ENCODE results near the gene LYL1. TPM values are rescaled to one million over a fixed set of nuclear protein-coding genes. Genes with fewer than 3 reads are reported as not detected.

LYL1 gene
- total and polyA plus RNA-seq, 9 of the 15 experiments (the other 6 are each of a cell fraction or from before 2014, with no cell fraction given), result 1.3 to 266 (median 34.0) TPM

DNA sequence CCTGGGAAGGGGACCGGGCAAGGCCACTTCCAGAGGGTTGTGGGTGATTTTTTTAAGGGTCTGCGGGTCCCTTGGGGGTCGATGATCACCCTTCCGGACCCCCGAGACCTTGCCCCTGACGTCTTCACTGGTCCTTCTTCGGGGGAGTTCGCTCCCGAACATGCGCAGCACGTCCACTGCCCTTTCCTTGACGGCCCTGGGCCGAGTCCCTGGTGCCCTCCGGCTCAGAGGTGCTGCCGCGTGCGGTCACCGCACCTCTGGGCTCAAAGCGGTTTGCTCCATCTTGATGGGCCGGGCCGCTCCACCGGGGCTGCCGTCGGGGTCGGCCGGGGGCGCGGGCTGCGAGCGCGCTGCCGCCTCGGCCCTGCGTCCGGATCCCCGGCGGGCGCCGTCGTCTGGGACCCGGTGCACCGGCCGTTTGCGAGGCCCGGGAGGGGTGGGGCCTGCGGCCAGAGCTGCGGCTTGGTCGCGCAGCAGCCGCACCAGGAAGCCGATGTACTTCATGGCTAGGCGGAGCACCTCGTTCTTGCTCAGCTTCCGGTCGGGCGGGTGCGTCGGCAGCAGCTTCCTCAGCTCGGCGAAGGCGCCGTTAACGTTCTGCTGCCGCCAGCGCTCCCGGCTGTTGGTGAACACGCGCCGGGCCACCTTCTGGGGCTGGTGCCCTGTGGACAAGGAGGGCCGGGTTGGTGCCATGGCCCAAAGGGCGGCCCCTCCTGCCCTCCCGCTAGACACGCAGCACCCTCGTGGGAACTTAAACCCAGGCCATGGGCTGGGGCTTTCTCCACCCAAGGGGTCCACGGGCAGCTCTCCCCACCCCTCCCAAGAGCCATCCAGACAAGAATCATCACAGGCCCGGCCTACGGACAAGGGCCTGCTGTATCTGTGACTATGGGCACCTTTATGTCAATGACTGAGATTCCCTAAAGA lies 3.3 kb downstream of the LYL1 start (continued):
- TF ChIP-seq HNRNPLL (IDR thresholded peaks at IDR 0.05; ENCODE audit: low read depth, low read length, poor library complexity, severe bottlenecking), result peak; percentile 9
- TF ChIP-seq ZBTB11 (CRISPR knock-in tag; IDR thresholded peaks at IDR 0.05), result peak in 2 of 3 experiments; percentile 78 to 94; a peak in 4 of 6 replicates
- no peak for TF ChIP-seq LARP7 (IDR thresholded peaks at IDR 0.05)
- TF ChIP-seq RFX7 (CRISPR knock-in tag; IDR thresholded peaks at IDR 0.05), result no peak; the same call in 1 of the 2 replicates
- TF ChIP-seq, protein P1, sequence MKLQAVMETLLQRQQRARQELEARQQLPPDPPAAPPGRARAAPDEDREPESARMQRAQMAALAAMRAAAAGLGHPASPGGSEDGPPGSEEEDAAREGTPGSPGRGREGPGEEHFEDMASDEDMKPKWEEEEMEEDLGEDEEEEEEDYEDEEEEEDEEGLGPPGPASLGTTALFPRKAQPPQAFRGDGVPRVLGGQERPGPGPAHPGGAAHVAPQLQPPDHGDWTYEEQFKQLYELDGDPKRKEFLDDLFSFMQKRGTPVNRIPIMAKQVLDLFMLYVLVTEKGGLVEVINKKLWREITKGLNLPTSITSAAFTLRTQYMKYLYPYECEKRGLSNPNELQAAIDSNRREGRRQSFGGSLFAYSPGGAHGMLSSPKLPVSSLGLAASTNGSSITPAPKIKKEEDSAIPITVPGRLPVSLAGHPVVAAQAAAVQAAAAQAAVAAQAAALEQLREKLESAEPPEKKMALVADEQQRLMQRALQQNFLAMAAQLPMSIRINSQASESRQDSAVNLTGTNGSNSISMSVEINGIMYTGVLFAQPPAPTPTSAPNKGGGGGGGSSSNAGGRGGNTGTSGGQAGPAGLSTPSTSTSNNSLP (IDR thresholded peaks at IDR 0.05; ENCODE audit: borderline replicate concordance, low read depth, low read length), result no peak
- TF ChIP-seq SMARCA4 (IDR thresholded peaks at IDR 0.05), result no peak
- TF ChIP-seq, protein P2, sequence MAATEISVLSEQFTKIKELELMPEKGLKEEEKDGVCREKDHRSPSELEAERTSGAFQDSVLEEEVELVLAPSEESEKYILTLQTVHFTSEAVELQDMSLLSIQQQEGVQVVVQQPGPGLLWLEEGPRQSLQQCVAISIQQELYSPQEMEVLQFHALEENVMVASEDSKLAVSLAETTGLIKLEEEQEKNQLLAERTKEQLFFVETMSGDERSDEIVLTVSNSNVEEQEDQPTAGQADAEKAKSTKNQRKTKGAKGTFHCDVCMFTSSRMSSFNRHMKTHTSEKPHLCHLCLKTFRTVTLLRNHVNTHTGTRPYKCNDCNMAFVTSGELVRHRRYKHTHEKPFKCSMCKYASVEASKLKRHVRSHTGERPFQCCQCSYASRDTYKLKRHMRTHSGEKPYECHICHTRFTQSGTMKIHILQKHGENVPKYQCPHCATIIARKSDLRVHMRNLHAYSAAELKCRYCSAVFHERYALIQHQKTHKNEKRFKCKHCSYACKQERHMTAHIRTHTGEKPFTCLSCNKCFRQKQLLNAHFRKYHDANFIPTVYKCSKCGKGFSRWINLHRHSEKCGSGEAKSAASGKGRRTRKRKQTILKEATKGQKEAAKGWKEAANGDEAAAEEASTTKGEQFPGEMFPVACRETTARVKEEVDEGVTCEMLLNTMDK (IDR thresholded peaks at IDR 0.05; ENCODE audit: borderline replicate concordance, insufficient read depth, low read depth, low read length, poor library complexity, severe bottlenecking), result no peak
- TF ChIP-seq ZC3H8 (IDR thresholded peaks at IDR 0.05), result no peak
- TF ChIP-seq POLR3A (IDR thresholded peaks at IDR 0.05; ENCODE audit: borderline replicate concordance, extremely low read depth, insufficient read depth, insufficient read length), result no peak
- TF ChIP-seq, protein P3, sequence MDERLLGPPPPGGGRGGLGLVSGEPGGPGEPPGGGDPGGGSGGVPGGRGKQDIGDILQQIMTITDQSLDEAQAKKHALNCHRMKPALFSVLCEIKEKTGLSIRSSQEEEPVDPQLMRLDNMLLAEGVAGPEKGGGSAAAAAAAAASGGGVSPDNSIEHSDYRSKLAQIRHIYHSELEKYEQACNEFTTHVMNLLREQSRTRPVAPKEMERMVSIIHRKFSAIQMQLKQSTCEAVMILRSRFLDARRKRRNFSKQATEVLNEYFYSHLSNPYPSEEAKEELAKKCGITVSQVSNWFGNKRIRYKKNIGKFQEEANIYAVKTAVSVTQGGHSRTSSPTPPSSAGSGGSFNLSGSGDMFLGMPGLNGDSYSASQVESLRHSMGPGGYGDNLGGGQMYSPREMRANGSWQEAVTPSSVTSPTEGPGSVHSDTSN (CRISPR knock-in tag; IDR thresholded peaks at IDR 0.05; ENCODE audit: low read depth), result no peak
- TF ChIP-seq, protein P3 (tag; conservative IDR thresholded peaks at IDR 0.05; ENCODE audit: low read depth), result no peak
- TF ChIP-seq HOXB6 (CRISPR knock-in tag; IDR thresholded peaks at IDR 0.05; ENCODE audit: borderline replicate concordance), result no peak; the same call in 1 of the 2 replicates
- peak; percentile 71; the same call in 1 of the 2 replicates for TF ChIP-seq OTX1 (CRISPR knock-in tag; IDR thresholded peaks at IDR 0.05)
- TF ChIP-seq, protein P4, sequence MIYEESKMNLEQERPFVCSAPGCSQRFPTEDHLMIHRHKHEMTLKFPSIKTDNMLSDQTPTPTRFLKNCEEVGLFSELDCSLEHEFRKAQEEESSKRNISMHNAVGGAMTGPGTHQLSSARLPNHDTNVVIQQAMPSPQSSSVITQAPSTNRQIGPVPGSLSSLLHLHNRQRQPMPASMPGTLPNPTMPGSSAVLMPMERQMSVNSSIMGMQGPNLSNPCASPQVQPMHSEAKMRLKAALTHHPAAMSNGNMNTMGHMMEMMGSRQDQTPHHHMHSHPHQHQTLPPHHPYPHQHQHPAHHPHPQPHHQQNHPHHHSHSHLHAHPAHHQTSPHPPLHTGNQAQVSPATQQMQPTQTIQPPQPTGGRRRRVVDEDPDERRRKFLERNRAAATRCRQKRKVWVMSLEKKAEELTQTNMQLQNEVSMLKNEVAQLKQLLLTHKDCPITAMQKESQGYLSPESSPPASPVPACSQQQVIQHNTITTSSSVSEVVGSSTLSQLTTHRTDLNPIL (CRISPR knock-in tag; IDR thresholded peaks at IDR 0.05), result 0 out of 2 replicates have a peak, but pooled peaks have one; percentile 53

Data from K562 (cell line).